Endothelial cell of umbilical vein (primary cell): ENCODE results near the gene SKOR2. TPM values are rescaled to one million over a fixed set of nuclear protein-coding genes. Genes with fewer than 3 reads are reported as not detected.
A peak's percentile ranks its signal among the peaks of the same experiment; 100 is the strongest.

Experiments used
- BruUV-seq: library from RNA; stranded (reverse); fragments of 400-500 nt; replicated peaks from 2 replicates; lab custom pipeline; 2021; lab: Mats Ljungman, UMichigan
- CTCF ChIA-PET: fragments of 300-600, 350-600 bp; sonication (Branson Sonifier 250); formaldehyde crosslinking; loops from one replicate; lab custom pipeline; 2021; ENCODE audit warnings: antibody characterized with exemption, inconsistent platforms; lab: Charles Lee
- POLR2A ChIA-PET: fragments of 300-600, 350-600 bp; sonication (Branson Sonifier 250); formaldehyde crosslinking; loops from one replicate; lab custom pipeline; 2021; ENCODE audit warnings: antibody characterized with exemption, inconsistent platforms; lab: Charles Lee
- DNase-seq: peaks from one replicate; pipeline ENCODE4 v3.0.0-alpha.2; 2011; ENCODE audit warnings: low read depth, low spot score
- FAIRE-seq: peaks from 2 replicates; lab custom pipeline; 2011; peaks lifted over from hg19 to GRCh38; lab: Jason Lieb, UNC
- H2AFZ ChIP-seq: 2 replicates; pipeline ENCODE4 v1.6.0; 2012; ENCODE audit warnings: low read depth, low read length, control low read depth, inconsistent platforms
- H3K27ac ChIP-seq: 2 replicates; pipeline ENCODE4 v1.5.1; 2011; ENCODE audit warnings: low read depth, mild to moderate bottlenecking, control low read depth, low read length, moderate library complexity; ENCODE audit not compliant: insufficient read depth
- H3K27me3 ChIP-seq, 2 experiments: 2 replicates each; pipeline versions ENCODE4 v1.6.0 to v1.6.1; 2011; ENCODE audit warnings: low read length in 2 of 2, mixed read lengths in 1 of 2; ENCODE audit not compliant: control insufficient read depth in 2 of 2, insufficient read depth in 2 of 2
- H3K36me3 ChIP-seq, 2 experiments: 2 replicates in 1 of 2; 3 replicates in 1 of 2; pipeline ENCODE4 v1.5.1; 2011; ENCODE audit warnings: low read length in 2 of 2, mild to moderate bottlenecking in 1 of 2, moderate library complexity in 1 of 2; ENCODE audit not compliant: control insufficient read depth in 2 of 2, insufficient read depth in 2 of 2; ENCODE audit errors: extremely low read depth in 1 of 2
- H3K4me1 ChIP-seq: 3 replicates; pipeline ENCODE4 v1.5.1; 2011; ENCODE audit warnings: mild to moderate bottlenecking, low read length; ENCODE audit not compliant: control insufficient read depth, insufficient read depth; ENCODE audit errors: extremely low read depth
- H3K4me2 ChIP-seq: 2 replicates; pipeline ENCODE4 v1.6.1; 2011; ENCODE audit warnings: low read length, control low read depth, mixed read lengths; ENCODE audit not compliant: insufficient read depth
- H3K4me3 ChIP-seq, 3 experiments: fragments of 200-600 bp in 1 of 3; sonication (generic), shearing (Covaris generic) in 1 of 3; replicated peaks in 1 of 3; 2 replicates each; pipeline ENCODE4 v1.5.1; 2011 to 2016; ENCODE audit warnings: control low read depth in 3 of 3, low read length in 3 of 3, mild to moderate bottlenecking in 2 of 3, inconsistent platforms in 1 of 3, low read depth in 1 of 3, moderate library complexity in 1 of 3; ENCODE audit not compliant: insufficient read depth in 1 of 3
- H3K79me2 ChIP-seq: 2 replicates; pipeline ENCODE4 v1.6.0; 2012; ENCODE audit warnings: low read length, inconsistent platforms; ENCODE audit not compliant: control insufficient read depth, insufficient read depth
- H3K9ac ChIP-seq: replicated peaks from 2 replicates; pipeline ENCODE3; 2011; ENCODE audit warnings: low read length, control low read depth; ENCODE audit not compliant: insufficient read depth; ENCODE audit errors: extremely low read depth
- H3K9me1 ChIP-seq: replicated peaks from 3 replicates; pipeline ENCODE4 v1.6.0; 2011; ENCODE audit warnings: mild to moderate bottlenecking, low read length; ENCODE audit not compliant: control insufficient read depth, insufficient read depth; ENCODE audit errors: extremely low read depth
- H3K9me3 ChIP-seq: replicated peaks from 2 replicates; pipeline ENCODE4 v1.5.1; 2012; ENCODE audit warnings: low read length, inconsistent platforms; ENCODE audit not compliant: control insufficient read depth, insufficient read depth
- H4K20me1 ChIP-seq: replicated peaks from 2 replicates; pipeline ENCODE3; 2011; ENCODE audit warnings: mild to moderate bottlenecking, low read length; ENCODE audit not compliant: control insufficient read depth, insufficient read depth; ENCODE audit errors: extremely low read depth
- CTCF ChIP-seq, 2 donors: IDR thresholded peaks; 1 replicate in 1 of 2; 2 replicates in 1 of 2; pipeline ENCODE4 v1.5.1; 2011; ENCODE audit warnings: low read length in 2 of 2, mild to moderate bottlenecking in 2 of 2, moderate library complexity in 2 of 2, control low read depth in 1 of 2, inconsistent platforms in 1 of 2, low read depth in 1 of 2; ENCODE audit not compliant: insufficient read depth in 1 of 2; ENCODE audit errors: extremely low read depth in 1 of 2
- EZH2 ChIP-seq: IDR thresholded peaks from 2 replicates; pipeline ENCODE4 v1.6.1; 2012; ENCODE audit warnings: borderline replicate concordance, low read depth, mild to moderate bottlenecking, moderate library complexity, low read length, inconsistent platforms; ENCODE audit not compliant: severe bottlenecking
- FOS ChIP-seq: IDR thresholded peaks from 2 replicates; pipeline ENCODE4 v1.6.1; 2011; ENCODE audit warnings: mild to moderate bottlenecking, low read length, moderate library complexity, borderline replicate concordance; ENCODE audit not compliant: insufficient read depth
- GATA2 ChIP-seq: IDR thresholded peaks from 2 replicates; pipeline ENCODE4 v1.7.0; 2011; ENCODE audit warnings: low read depth, mild to moderate bottlenecking, moderate library complexity, mixed read lengths, low read length; ENCODE audit not compliant: insufficient read length, insufficient read depth
- JUN ChIP-seq: IDR thresholded peaks from 2 replicates; pipeline ENCODE4 v1.6.1; 2011; ENCODE audit warnings: borderline replicate concordance, low read depth; ENCODE audit not compliant: insufficient read length, insufficient read depth
- MAX ChIP-seq: IDR thresholded peaks from 2 replicates; pipeline ENCODE4 v1.6.1; 2011; ENCODE audit not compliant: insufficient read depth, insufficient read length
- MYC ChIP-seq: IDR thresholded peaks from one replicate; pipeline ENCODE4 v1.6.1; 2011; ENCODE audit warnings: mild to moderate bottlenecking, low read depth, low read length
- POLR2A ChIP-seq: IDR thresholded peaks from 2 replicates; pipeline ENCODE4 v1.6.1; 2012; ENCODE audit warnings: low read depth, mild to moderate bottlenecking, control low read depth, low read length
- POLR2AphosphoS5 ChIP-seq: IDR thresholded peaks from 2 replicates; pipeline ENCODE4 v1.6.1; 2012; ENCODE audit warnings: low read depth, mild to moderate bottlenecking, control low read depth, low read length, moderate library complexity; ENCODE audit not compliant: insufficient read depth
- dilution Hi-C: fragments of 300-500 bp; cut with MboI; formaldehyde crosslinking; loops from one replicate; pipeline ENCODE4 v1.15.0; 2019; ENCODE audit warnings: low sequenced_read_pairs; ENCODE audit not compliant: extremely low pct_ligation_motif_present
- intact Hi-C: fragments of 100-400 bp; cut with micrococcal nuclease; formaldehyde crosslinking; loops from one replicate; pipeline ENCODE4 v1.10.0; 2022
- polyA plus RNA-seq, 4 experiments: library from polyadenylated mRNA; depleted of rRNA in 3 of 4; stranded (reverse) in 3 of 4; unstranded in 1 of 4; fragments of >200 nt; gene quantifications; 2 replicates each; pipeline versions ENCODE4 v1.2.1 to v1.2.3, GENCODE V29; 2011 to 2012; ENCODE audit warnings: missing spikeins in 1 of 4
- total RNA-seq: library from RNA; stranded (reverse); gene quantifications from 2 replicates; pipeline ENCODE4 v1.2.3, GENCODE V29; 2021

Gene SKOR2
- total and polyA plus RNA-seq, 2 donors (not counting 3 experiments of a cell fraction or from before 2014, with no cell fraction given), result not detected

- Histone ChIP-seq H3K4me3 (no peak overlapping the region), H3K36me3 (no peaks in the 10 kb centered on the region), H4K20me1 (no peaks in the 10 kb centered on the region), H3K9me1 (no peaks in the 10 kb centered on the region), H3K79me2 (no peaks in the 10 kb centered on the region), H3K4me2 (no peak overlapping the region), H2AFZ (no peak overlapping the region), H3K9ac (no peak overlapping the region), H3K4me1 (no peaks in the 10 kb centered on the region), H3K27ac (no peak overlapping the region), H3K27me3 (peaks cover 73 to 92% of the 10 kb centered on the region in 2 experiments), H3K9me3 (no peaks in the 10 kb centered on the region)
- CTCF ChIA-PET, result interaction anchor here (0.6 kb wide), 1 partner anchor 744 kb away, joined by 5 read pairs; no protein-coding TSS in a partner anchor
- POLR2A ChIA-PET, result no interaction called here
- FAIRE-seq (no peak), DNase-seq (no peak)
- dilution Hi-C loops (no loop called here), intact Hi-C loops (loop anchor here (10.0 kb wide), 1 partner anchor 496 kb away; no protein-coding TSS in a partner anchor)
- TF ChIP-seq EZH2 (peak; percentile 91), FOS (no peak)
- no TSS peak for BruUV-seq
These were observed 2.7 kb downstream of the SKOR2 start for GRCh38 chr18:47248604-47249313.

- no peaks in the 10 kb centered on the region for H3K36me3 ChIP-seq
- H2AFZ ChIP-seq, result no peak overlapping the region
- TF ChIP-seq EZH2 (no peak), CTCF (IDR thresholded peaks at IDR 0.05; ENCODE audit: extremely low read depth in 1 of 2, insufficient read depth in 1 of 2, low read depth in 1 of 2, low read length in 2 of 2) (no peak), POLR2A (no peak), FOS (no peak), POLR2AphosphoS5 (no peak), MYC (no peak), JUN (no peak), MAX (no peak), GATA2 (no peak)
- H3K4me2 ChIP-seq, result no peak overlapping the region
- ChIA-PET POLR2A (no interaction called here), CTCF (interaction anchor here (0.6 to 1.5 kb wide), 3 partner anchors 17 to 744 kb away, joined by 3 to 5 read pairs (median 4); no protein-coding TSS in a partner anchor)
- peaks cover 69 to 92% of the 10 kb centered on the region in 2 experiments for H3K27me3 ChIP-seq
- FAIRE-seq (no peak), DNase-seq (no peak)
- no peak overlapping the region for H3K9ac ChIP-seq
- no peaks in the 10 kb centered on the region for H3K79me2 ChIP-seq
- no peaks in the 10 kb centered on the region for H3K9me3 ChIP-seq
- dilution Hi-C loops (no loop called here), intact Hi-C loops (loop anchor here (10.0 kb wide), 1 partner anchor 497 kb away; no protein-coding TSS in a partner anchor)
- H4K20me1 ChIP-seq, result no peaks in the 10 kb centered on the region
- no peak overlapping the region for H3K4me3 ChIP-seq
- BruUV-seq, result no TSS peak
- no peak overlapping the region for H3K27ac ChIP-seq
- no peaks in the 10 kb centered on the region for H3K4me1 ChIP-seq
- H3K9me1 ChIP-seq, result no peaks in the 10 kb centered on the region
These were observed 3.3 kb downstream of the SKOR2 start for GRCh38 chr18:47248115-47248603.
